Fibroblast of lung (primary cell): ENCODE data around the gene CYSTM1.

Experiments
- CTCF ChIP-seq, 2 donors: IDR thresholded peaks in 1 of 2; conservative IDR thresholded peaks in 1 of 2; 1 replicate in 1 of 2; 2 replicates in 1 of 2; pipeline ENCODE4 v1.5.1; 2011 to 2012; ENCODE audit warnings: low read length in 2 of 2, control low read depth in 1 of 2, inconsistent platforms in 1 of 2, low read depth in 1 of 2, mild to moderate bottlenecking in 1 of 2
- EZH2 ChIP-seq: IDR thresholded peaks from 2 replicates; pipeline ENCODE4 v1.5.1; 2012; ENCODE audit warnings: low read length, control low read depth, mild to moderate bottlenecking; ENCODE audit errors: missing control alignments

- TF ChIP-seq CTCF (conservative IDR thresholded peaks at IDR 0.05 in 1 of 2, IDR thresholded peaks at IDR 0.05 in 1 of 2; ENCODE audit: low read depth in 1 of 2, low read length in 2 of 2) = no peak
- TF ChIP-seq EZH2 = no peak
These were observed 49.4 kb upstream of the CYSTM1 start, which contains the start of gene IGIP for GRCh38 chr5:140125637-140126036.
